Measurements from ENCODE around the gene DLEU7. TPM values are rescaled to one million over a fixed set of nuclear protein-coding genes. Genes with fewer than 3 reads are reported as not detected.

DLEU7 gene
- total RNA-seq, 4 donors from 2014 or later, result 0.49 to 0.61 TPM; not detected in 2

DNA sequence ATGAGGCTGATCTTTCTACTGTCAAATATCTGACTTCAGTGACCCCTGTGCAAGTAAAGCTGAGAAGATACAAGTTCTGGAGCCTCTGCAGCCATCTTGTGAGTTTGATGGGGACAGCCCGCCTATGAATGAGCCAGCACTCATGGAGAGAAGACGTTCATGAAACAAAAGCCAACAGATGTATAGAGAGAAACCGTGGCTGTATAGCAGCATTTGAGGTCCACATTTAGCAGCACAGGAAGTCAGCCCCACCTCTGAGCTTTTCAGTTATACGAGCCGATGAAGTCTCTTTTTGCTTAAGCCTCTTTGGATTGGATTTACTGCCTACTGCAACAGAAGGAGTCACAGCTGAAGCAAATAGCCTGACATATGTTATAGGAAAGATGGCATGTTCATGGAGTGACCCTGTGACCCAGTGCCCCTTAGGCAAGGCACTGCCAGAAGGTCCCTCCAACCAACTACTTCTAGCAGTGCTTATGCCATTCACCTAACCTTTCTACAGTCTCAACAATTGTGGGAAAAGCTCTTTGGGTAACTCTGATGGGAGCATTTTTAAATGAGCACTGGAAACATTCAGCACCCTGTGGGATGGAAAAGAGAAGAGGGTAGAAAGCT is 3.5 kb upstream of the DLEU7 start:
- no peak overlapping the region for H3K4me3 ChIP-seq (ENCODE audit: low read depth, poor library complexity, severe bottlenecking)
- DNase-seq (ENCODE audit: low spot score in 2 of 2), result no peak
- TF ChIP-seq, protein P1, sequence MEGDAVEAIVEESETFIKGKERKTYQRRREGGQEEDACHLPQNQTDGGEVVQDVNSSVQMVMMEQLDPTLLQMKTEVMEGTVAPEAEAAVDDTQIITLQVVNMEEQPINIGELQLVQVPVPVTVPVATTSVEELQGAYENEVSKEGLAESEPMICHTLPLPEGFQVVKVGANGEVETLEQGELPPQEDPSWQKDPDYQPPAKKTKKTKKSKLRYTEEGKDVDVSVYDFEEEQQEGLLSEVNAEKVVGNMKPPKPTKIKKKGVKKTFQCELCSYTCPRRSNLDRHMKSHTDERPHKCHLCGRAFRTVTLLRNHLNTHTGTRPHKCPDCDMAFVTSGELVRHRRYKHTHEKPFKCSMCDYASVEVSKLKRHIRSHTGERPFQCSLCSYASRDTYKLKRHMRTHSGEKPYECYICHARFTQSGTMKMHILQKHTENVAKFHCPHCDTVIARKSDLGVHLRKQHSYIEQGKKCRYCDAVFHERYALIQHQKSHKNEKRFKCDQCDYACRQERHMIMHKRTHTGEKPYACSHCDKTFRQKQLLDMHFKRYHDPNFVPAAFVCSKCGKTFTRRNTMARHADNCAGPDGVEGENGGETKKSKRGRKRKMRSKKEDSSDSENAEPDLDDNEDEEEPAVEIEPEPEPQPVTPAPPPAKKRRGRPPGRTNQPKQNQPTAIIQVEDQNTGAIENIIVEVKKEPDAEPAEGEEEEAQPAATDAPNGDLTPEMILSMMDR (IDR thresholded peaks at IDR 0.05), result no peak
- no peak for TF ChIP-seq POLR2A (IDR thresholded peaks at IDR 0.05)
- intact Hi-C loops (cut with DNase I; ENCODE audit: low total_unique reads), result no loop called here
- 69 to 74% methylated on average over 5 of the region's 5 CpGs for WGBS, 2 donors

DNA sequence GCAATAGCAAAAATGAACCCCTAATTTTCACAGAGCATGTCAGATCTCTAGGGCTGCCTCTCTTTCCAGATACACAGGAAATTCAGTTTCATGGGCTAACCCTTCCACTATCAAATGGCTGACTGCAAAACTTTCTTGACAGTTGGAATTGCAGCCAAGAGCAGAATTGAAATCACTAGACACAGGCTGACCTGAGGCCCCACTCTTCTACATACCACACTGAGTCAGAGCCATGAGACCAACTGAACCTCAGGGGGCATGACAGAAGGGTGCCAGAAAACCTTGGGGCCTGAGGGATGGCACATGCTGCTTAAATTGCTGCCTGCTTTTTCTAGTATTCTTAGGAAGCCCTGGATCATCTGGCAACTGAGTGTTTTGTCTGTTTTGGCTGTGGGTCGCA is 1.7 kb upstream of the DLEU7 start:
- WGBS, 2 donors, result 88 to 89% methylated on average over 1 of the region's 1 CpG
- no peak for DNase-seq (ENCODE audit: low spot score in 2 of 2)
- intact Hi-C loops (cut with DNase I; ENCODE audit: low total_unique reads), result no loop called here
- TF ChIP-seq, protein P1 (IDR thresholded peaks at IDR 0.05), result no peak
- H3K4me3 ChIP-seq (ENCODE audit: low read depth, poor library complexity, severe bottlenecking), result no peak overlapping the region

DNA sequence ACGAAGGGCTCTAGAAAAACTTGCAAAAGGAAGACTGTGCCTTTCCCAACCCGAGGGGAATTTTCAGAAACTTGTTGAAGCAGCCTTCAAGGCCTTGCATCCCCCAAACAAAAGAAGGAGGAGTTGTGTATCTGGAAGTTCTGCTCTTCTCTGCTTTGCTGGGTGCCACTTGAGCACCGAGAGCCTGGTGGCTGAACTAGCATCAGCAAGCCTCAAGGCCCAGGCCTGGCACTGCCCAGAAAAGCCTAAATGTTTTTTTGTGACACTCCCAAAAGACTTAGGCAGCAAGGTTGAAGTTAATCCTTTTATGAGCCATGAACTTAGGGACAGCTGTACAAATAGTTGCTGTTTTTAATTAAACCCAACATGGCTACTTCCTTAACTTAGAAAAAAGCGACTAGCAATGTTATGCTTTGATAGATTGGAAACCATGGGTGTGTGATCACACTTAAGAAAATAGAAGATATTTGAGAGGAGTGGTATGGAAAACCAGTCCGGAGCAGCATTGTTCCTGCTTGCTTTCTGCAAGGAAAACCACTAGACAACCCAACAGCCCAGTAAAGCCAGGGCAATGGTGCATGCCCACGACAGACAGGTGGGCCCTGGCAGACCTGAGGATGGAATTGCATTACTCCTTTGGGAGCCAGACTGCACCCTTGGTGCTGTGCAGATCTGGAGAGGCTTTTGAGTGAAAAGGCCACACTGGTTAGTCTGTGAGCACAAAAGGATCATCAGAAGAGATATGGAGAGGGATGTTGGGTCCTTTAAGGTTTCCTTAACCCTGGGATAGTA is 788 bp upstream of the DLEU7 start:
- no peak for DNase-seq (ENCODE audit: low spot score in 2 of 2)
- TF ChIP-seq, protein P1 (IDR thresholded peaks at IDR 0.05), result no peak
- no peak for TF ChIP-seq POLR2A (IDR thresholded peaks at IDR 0.05)

GRCh38 chr13:50842990-50843256 is 569 bp downstream of the DLEU7 start:
- H3K4me3 ChIP-seq (ENCODE audit: low read depth, poor library complexity, severe bottlenecking), result no peak overlapping the region
- intact Hi-C loops (cut with DNase I; ENCODE audit: low total_unique reads), result no loop called here
- 29 to 38% methylated on average over 6 to 8 of the region's 8 CpGs for WGBS, 2 donors
- no peak for TF ChIP-seq POLR2A (IDR thresholded peaks at IDR 0.05)
- TF ChIP-seq, protein P1 (IDR thresholded peaks at IDR 0.05), result no peak
- no peak for DNase-seq (ENCODE audit: low spot score in 2 of 2)

More for the DNA sequence above, 788 bp upstream of the DLEU7 start:
- 85 to 86% methylated on average over 6 of the region's 6 CpGs for WGBS, 2 donors
- no peak overlapping the region for H3K4me3 ChIP-seq (ENCODE audit: low read depth, poor library complexity, severe bottlenecking)
- intact Hi-C loops (cut with DNase I; ENCODE audit: low total_unique reads), result no loop called here

DNA sequence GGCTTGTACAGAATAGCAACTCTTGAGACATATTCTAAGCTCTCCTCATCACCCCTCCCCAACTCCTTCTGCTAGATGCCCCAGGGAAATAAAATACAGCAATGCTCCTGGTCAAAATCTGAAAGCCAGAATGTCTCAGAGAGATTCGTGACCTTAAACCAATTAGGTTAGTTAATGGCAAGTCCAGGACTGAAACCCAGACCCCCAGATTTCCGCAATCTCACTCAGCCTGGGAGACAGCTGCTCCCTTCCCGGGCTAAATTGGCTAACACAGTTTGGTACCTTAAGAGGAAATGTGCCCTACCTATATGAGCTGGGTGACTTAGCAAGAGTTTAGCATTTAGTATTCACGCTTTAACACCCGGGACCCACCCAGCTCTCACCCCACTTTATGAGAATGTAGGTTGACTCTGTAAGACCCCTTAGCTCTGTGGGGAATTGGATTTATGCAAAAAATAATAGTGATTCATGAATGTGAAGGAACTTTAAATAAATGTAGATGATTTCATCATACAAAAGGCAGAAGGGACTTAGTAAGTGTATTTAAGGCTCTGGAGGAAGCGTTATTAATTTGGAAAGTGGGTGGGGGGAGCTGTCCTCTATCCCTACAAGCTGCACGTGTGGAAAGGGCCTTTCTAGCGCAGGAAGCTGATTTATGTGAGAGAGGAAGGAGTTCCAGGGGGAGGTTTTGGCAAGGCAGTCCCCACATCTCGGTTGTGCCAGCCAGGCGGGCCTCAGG is 1.1 kb downstream of the DLEU7 start:
- intact Hi-C loops (cut with DNase I; ENCODE audit: low total_unique reads), result no loop called here
- no peak overlapping the region for H3K4me3 ChIP-seq (ENCODE audit: low read depth, poor library complexity, severe bottlenecking)
- DNase-seq (ENCODE audit: low spot score in 2 of 2), result no peak
- no peak for TF ChIP-seq POLR2A (IDR thresholded peaks at IDR 0.05)
- TF ChIP-seq, protein P1 (IDR thresholded peaks at IDR 0.05), result no peak
- 61 to 65% methylated on average over 10 of the region's 10 CpGs for WGBS, 2 donors

All from lower leg skin (tissue), 4 donors.